ENCODE data around the gene FXYD3.
A peak's percentile ranks its signal among the peaks of the same experiment; 100 is the strongest.

Gene FXYD3

DNA sequence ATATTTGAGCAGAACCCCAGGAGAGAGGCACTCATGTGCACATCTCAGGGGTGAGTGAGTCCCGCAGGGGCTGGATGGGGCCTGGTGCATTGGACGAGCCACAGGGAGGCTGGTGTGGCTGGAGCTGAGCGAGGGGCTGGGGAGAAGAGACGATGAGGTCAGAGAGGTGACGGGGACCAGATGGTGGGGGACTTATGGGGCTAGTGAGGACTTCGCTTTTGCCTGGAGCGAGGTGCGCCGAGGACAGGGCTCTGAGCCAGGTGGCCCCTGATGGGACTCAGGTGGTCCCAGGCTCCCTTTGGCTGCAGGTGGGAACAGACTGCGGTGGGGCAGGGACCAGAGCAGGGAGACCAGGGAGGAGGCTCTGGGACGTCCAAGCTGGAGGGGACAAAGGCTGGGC lies 6.9 kb upstream of the FXYD3 start:
- TF ChIP-seq TSHZ2 (CRISPR knock-in tag; IDR thresholded peaks at IDR 0.05) (no peak), ZFP3 (CRISPR knock-in tag; IDR thresholded peaks at IDR 0.05) (no peak)
- ATAC-seq = no peak

DNA sequence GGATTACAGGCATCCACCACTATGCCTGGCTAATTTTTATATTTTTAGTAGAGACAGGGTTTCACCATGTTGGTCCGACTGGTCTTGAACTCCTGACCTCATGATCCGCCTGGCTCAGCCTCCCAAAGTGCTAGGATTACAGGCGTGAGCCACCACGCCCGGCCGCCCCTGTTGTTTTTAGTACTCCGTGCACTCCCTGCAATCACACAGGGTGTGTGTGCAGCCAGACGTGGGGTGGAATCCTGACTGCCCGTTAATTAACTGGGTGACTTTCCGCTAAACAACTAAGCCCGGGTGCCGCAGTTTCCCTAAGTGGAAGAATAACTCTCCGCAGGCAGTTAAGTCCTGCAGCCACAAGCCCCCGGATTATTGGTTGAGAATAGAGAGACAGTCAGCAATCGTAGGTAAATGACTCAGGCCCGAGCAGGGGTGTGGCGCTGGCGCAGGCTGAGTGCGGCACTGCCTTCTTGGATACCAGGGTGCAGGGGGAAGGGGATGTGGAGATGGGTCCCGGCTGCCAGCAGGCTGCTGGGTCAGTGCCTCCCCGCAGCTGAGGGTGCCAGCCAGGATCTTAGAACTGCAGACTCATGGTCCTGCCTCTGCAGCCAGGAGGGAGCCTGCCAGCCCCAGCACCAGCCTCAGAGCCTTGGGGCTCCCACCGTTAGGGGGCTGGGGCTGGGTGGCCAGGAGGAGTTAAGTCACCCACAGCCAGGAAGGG lies 6.1 kb upstream of the FXYD3 start:
- peak; percentile 30; the same call in 2 of the 3 replicates for ATAC-seq
- TF ChIP-seq ZNF565 (CRISPR knock-in tag; conservative IDR thresholded peaks at IDR 0.05; ENCODE audit: low read depth) (no peak), SNAI2 (CRISPR knock-in tag; IDR thresholded peaks at IDR 0.05) (no peak), CSDC2 (CRISPR knock-in tag; IDR thresholded peaks at IDR 0.05) (no peak), ZNF8 (CRISPR knock-in tag; IDR thresholded peaks at IDR 0.05) (no peak), ARNTL (CRISPR knock-in tag; IDR thresholded peaks at IDR 0.05; ENCODE audit: borderline replicate concordance, low read depth) (no peak), ESRRG (CRISPR knock-in tag; IDR thresholded peaks at IDR 0.05) (no peak), ZC3H10 (CRISPR knock-in tag; IDR thresholded peaks at IDR 0.05) (no peak), PPARA (CRISPR knock-in tag; IDR thresholded peaks at IDR 0.05; ENCODE audit: borderline replicate concordance) (no peak), ZNF70 (CRISPR knock-in tag; IDR thresholded peaks at IDR 0.05) (no peak), GLIS3 (CRISPR knock-in tag; IDR thresholded peaks at IDR 0.05) (no peak), TOX (CRISPR knock-in tag; IDR thresholded peaks at IDR 0.05; ENCODE audit: borderline replicate concordance) (no peak), ZFP3 (CRISPR knock-in tag; IDR thresholded peaks at IDR 0.05) (no peak), TSHZ2 (CRISPR knock-in tag; IDR thresholded peaks at IDR 0.05) (no peak)
- TF ChIP-seq, protein P1, sequence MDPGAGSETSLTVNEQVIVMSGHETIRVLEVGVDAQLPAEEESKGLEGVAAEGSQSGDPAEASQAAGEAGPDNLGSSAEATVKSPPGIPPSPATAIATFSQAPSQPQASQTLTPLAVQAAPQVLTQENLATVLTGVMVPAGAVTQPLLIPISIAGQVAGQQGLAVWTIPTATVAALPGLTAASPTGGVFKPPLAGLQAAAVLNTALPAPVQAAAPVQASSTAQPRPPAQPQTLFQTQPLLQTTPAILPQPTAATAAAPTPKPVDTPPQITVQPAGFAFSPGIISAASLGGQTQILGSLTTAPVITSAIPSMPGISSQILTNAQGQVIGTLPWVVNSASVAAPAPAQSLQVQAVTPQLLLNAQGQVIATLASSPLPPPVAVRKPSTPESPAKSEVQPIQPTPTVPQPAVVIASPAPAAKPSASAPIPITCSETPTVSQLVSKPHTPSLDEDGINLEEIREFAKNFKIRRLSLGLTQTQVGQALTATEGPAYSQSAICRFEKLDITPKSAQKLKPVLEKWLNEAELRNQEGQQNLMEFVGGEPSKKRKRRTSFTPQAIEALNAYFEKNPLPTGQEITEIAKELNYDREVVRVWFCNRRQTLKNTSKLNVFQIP (CRISPR knock-in tag; IDR thresholded peaks at IDR 0.05; ENCODE audit: borderline replicate concordance, low read depth) = no peak
- TF ChIP-seq, protein P2, sequence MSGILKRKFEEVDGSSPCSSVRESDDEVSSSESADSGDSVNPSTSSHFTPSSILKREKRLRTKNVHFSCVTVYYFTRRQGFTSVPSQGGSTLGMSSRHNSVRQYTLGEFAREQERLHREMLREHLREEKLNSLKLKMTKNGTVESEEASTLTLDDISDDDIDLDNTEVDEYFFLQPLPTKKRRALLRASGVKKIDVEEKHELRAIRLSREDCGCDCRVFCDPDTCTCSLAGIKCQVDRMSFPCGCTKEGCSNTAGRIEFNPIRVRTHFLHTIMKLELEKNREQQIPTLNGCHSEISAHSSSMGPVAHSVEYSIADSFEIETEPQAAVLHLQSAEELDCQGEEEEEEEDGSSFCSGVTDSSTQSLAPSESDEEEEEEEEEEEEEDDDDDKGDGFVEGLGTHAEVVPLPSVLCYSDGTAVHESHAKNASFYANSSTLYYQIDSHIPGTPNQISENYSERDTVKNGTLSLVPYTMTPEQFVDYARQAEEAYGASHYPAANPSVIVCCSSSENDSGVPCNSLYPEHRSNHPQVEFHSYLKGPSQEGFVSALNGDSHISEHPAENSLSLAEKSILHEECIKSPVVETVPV (CRISPR knock-in tag; IDR thresholded peaks at IDR 0.05) = no peak

DNA sequence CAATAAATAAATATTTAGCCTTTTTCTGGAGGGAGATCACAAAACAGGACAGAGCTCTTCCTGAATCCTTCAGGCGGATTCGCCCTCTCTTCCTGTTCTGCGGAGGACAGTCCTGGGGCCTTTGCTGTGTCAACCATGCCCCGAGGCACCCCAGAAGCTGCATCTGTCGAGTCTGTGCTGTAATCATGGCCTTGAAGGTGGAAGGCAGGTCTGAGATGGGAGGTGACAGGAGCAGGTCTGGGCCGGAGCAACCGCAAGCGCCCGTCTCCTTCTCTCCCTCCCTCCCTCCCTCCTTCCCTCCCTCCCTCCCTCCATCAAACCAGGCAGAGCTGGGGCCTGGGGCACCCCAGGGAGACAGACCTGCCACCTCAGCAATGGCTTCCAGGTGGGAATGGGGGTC lies 4.6 kb upstream of the FXYD3 start:
- no peak for ATAC-seq
- TF ChIP-seq PATZ1 (CRISPR knock-in tag; IDR thresholded peaks at IDR 0.05; ENCODE audit: borderline replicate concordance) (no peak), TSHZ2 (CRISPR knock-in tag; IDR thresholded peaks at IDR 0.05) (no peak), OSR1 (CRISPR knock-in tag; IDR thresholded peaks at IDR 0.05) (no peak), ZFP30 (CRISPR knock-in tag; IDR thresholded peaks at IDR 0.05) (no peak), ZNF8 (CRISPR knock-in tag; IDR thresholded peaks at IDR 0.05) (no peak), ZC3H10 (CRISPR knock-in tag; IDR thresholded peaks at IDR 0.05) (no peak), SNAI2 (CRISPR knock-in tag; IDR thresholded peaks at IDR 0.05) (no peak), BACH2 (CRISPR knock-in tag; IDR thresholded peaks at IDR 0.05; ENCODE audit: borderline replicate concordance) (no peak), ESRRG (CRISPR knock-in tag; IDR thresholded peaks at IDR 0.05) (no peak), ARNTL (CRISPR knock-in tag; IDR thresholded peaks at IDR 0.05; ENCODE audit: borderline replicate concordance, low read depth) (no peak), RARB (CRISPR knock-in tag; IDR thresholded peaks at IDR 0.05) (no peak), PPARA (CRISPR knock-in tag; IDR thresholded peaks at IDR 0.05; ENCODE audit: borderline replicate concordance) (no peak), CSDC2 (CRISPR knock-in tag; IDR thresholded peaks at IDR 0.05) (no peak), ZNF70 (CRISPR knock-in tag; IDR thresholded peaks at IDR 0.05) (no peak), ZNF565 (CRISPR knock-in tag; conservative IDR thresholded peaks at IDR 0.05; ENCODE audit: low read depth) (no peak)
- TF ChIP-seq, protein P2 (CRISPR knock-in tag; IDR thresholded peaks at IDR 0.05) = no peak

All from SK-N-SH treated with all-trans-retinoic acid at 6 μM for 48 hours (cell line).